ENCODE data around the gene RMRP. TPM values are rescaled to one million over a fixed set of nuclear protein-coding genes. Genes with fewer than 3 reads are reported as not detected.

RMRP gene
- total RNA-seq, 2 donors from 2014 or later, result 17,917 to 26,785 TPM

DNA sequence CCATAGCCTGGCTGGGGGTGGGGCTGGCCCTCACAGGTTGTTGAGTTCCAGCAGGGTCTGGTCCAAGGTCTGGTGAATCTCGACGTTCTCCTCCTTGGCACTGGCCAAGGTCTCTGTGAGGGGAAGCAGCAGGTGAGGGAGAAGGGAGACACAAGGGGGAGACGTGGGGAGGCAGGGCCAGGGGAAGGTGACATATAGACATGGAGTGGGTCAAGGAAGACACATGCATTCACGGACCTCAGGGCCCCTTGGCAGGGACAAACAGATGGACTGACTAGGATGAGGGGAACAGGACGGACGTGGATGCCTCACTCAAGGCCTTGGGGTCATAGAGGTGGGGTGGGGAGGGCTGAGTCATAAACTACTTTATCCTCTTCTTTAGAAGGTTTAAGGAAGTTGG is 24.2 kb upstream of the RMRP start:
- H3K4me3 ChIP-seq, result no peak overlapping the region
- H3K4me1 ChIP-seq, result no peaks in the 10 kb centered on the region
- intact Hi-C loops (cut with DNase I), result no loop called here
- H3K27ac ChIP-seq, result no peak overlapping the region
- H3K9ac ChIP-seq (ENCODE audit: low read depth in 2 of 2, low read length in 2 of 2), result no peak overlapping the region
- DNase-seq, result no peak
- TF ChIP-seq, protein P1, sequence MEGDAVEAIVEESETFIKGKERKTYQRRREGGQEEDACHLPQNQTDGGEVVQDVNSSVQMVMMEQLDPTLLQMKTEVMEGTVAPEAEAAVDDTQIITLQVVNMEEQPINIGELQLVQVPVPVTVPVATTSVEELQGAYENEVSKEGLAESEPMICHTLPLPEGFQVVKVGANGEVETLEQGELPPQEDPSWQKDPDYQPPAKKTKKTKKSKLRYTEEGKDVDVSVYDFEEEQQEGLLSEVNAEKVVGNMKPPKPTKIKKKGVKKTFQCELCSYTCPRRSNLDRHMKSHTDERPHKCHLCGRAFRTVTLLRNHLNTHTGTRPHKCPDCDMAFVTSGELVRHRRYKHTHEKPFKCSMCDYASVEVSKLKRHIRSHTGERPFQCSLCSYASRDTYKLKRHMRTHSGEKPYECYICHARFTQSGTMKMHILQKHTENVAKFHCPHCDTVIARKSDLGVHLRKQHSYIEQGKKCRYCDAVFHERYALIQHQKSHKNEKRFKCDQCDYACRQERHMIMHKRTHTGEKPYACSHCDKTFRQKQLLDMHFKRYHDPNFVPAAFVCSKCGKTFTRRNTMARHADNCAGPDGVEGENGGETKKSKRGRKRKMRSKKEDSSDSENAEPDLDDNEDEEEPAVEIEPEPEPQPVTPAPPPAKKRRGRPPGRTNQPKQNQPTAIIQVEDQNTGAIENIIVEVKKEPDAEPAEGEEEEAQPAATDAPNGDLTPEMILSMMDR (IDR thresholded peaks at IDR 0.05), result no peak
- H3K27me3 ChIP-seq, result no peaks in the 10 kb centered on the region
- no peaks in the 10 kb centered on the region for H3K36me3 ChIP-seq
- H3K9me3 ChIP-seq, result no peaks in the 10 kb centered on the region

DNA sequence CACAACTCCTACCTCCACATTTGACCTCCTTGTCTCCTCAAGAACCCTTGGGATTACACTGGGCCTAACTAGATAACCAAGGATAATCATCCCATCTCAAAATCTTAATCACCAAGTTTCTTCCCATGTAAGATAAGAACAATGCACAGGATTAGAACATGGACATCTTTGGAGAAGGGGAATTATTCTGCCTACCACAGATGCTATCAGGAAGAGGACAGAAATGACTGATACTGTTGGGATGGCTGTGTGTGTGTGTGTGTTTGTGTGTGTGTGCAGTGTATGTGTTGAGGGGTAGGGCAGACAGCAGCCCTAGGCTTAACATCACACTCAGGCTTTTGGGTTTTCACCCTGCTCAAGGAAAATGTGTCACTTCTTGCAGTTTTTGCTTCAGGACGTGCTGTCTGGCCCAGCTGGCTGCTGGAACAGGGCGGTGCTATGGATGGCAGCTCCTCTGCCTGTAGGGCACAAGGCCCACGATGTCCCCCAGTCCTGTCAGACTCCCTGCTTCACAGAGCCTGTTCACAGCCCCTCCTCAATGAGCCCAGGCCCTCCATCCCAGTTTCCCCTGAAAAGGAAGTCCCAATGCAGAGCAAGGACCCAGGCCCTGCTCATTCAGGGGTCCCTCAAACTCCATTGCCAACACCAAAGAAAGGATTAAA is 23.7 kb upstream of the RMRP start:
- Histone ChIP-seq H3K9ac (ENCODE audit: low read depth in 2 of 2, low read length in 2 of 2) (no peak overlapping the region), H3K27me3 (no peaks in the 10 kb centered on the region), H3K4me3 (no peak overlapping the region), H3K27ac (no peak overlapping the region), H3K4me1 (no peaks in the 10 kb centered on the region), H3K36me3 (no peaks in the 10 kb centered on the region), H3K9me3 (no peaks in the 10 kb centered on the region)
- DNase-seq, result no peak
- intact Hi-C loops (cut with DNase I), result no loop called here
- TF ChIP-seq, protein P1 (IDR thresholded peaks at IDR 0.05), result no peak

GRCh38 chr9:35680331-35681105 is 22.7 kb upstream of the RMRP start:
- Histone ChIP-seq H3K4me1 (peaks cover 6% of the 10 kb centered on the region), H3K9ac (ENCODE audit: low read depth in 2 of 2, low read length in 2 of 2) (no peak overlapping the region), H3K36me3 (no peaks in the 10 kb centered on the region), H3K27me3 (no peaks in the 10 kb centered on the region), H3K4me3 (no peak overlapping the region), H3K9me3 (no peaks in the 10 kb centered on the region), H3K27ac (no peak overlapping the region)
- TF ChIP-seq, protein P1 (IDR thresholded peaks at IDR 0.05), result no peak
- intact Hi-C loops (cut with DNase I), result no loop called here
- DNase-seq, result no peak

GRCh38 chr9:35679766-35680330 is 22.0 kb upstream of the RMRP start:
- intact Hi-C loops (cut with DNase I), result no loop called here
- Histone ChIP-seq H3K27ac (no peak overlapping the region), H3K4me1 (peaks cover 9% of the 10 kb centered on the region)

GRCh38 chr9:35679091-35679490 is 21.3 kb upstream of the RMRP start:
- intact Hi-C loops (cut with DNase I), result no loop called here
- Histone ChIP-seq H3K27ac (no peak overlapping the region), H3K9ac (ENCODE audit: low read depth in 2 of 2, low read length in 2 of 2) (no peak overlapping the region), H3K27me3 (no peaks in the 10 kb centered on the region), H3K9me3 (no peaks in the 10 kb centered on the region), H3K36me3 (no peaks in the 10 kb centered on the region), H3K4me1 (peaks cover 9% of the 10 kb centered on the region), H3K4me3 (no peak overlapping the region)
- TF ChIP-seq, protein P1 (IDR thresholded peaks at IDR 0.05), result no peak
- no peak for DNase-seq

More at GRCh38 chr9:35679766-35680330, 22.0 kb upstream of the RMRP start:
- TF ChIP-seq, protein P1 (IDR thresholded peaks at IDR 0.05), result no peak
- Histone ChIP-seq H3K27me3 (no peaks in the 10 kb centered on the region), H3K4me3 (no peak overlapping the region), H3K9ac (ENCODE audit: low read depth in 2 of 2, low read length in 2 of 2) (no peak overlapping the region), H3K9me3 (no peaks in the 10 kb centered on the region), H3K36me3 (no peaks in the 10 kb centered on the region)
- no peak for DNase-seq
